Measurements from ENCODE around the gene DGCR6. TPM values are rescaled to one million over a fixed set of nuclear protein-coding genes. Genes with fewer than 3 reads are reported as not detected.

The DGCR6 gene
- 0.19 and 2.3 TPM in 2 replicates for total RNA-seq

GRCh38 chr22:18905540-18906409 lies at the start of gene DGCR6:
Gene DGCR6 (plus strand): TSS chr22:18906320. CDS start chr22:18906375, 55 bp downstream.

GRCh38 chr22:18935889-18936529 lies 29.9 kb downstream of the DGCR6 start, which contains the start of gene PRODH:
Gene PRODH (minus strand): TSS chr22:18936293. CDS start chr22:18936287, 6 bp downstream.

Other genes starting within 250 kb of the DGCR6 start
- gene PRODH, start 30.0 kb downstream of the DGCR6 start, total RNA-seq, result not detected in 2 replicates
- gene DGCR2, start 216.1 kb downstream of the DGCR6 start, total RNA-seq, result 34.5 and 39.5 TPM in 2 replicates
- not detected in 2 replicates for gene TSSK2, start 225.0 kb downstream of the DGCR6 start, total RNA-seq
- gene ESS2, start 238.3 kb downstream of the DGCR6 start, total RNA-seq, result 10.7 and 13.4 TPM in 2 replicates
- not detected in 2 replicates for gene GSC2, start 244.0 kb downstream of the DGCR6 start, total RNA-seq

All from regular cardiac myocyte (primary cell).